ENCODE results near the gene HECTD4. TPM values are rescaled to one million over a fixed set of nuclear protein-coding genes. Genes with fewer than 3 reads are reported as not detected.

HECTD4 gene
- total RNA-seq, 1 experiment from 2014 or later = 31.2 TPM

- Histone ChIP-seq H3K36me3 (ENCODE audit: control insufficient read depth in 1 of 2, insufficient read depth in 2 of 2, low read length in 2 of 2) (no peaks in the 10 kb centered on the region), H4K20me1 (ENCODE audit: insufficient read depth) (no peaks in the 10 kb centered on the region), H3K27ac (ENCODE audit: low read depth, low read length) (no peak overlapping the region), H2AFZ (ENCODE audit: low read depth, low read length, poor library complexity, severe bottlenecking) (no peak overlapping the region), H3K9me3 (ENCODE audit: control insufficient read depth in 1 of 2, insufficient read depth in 1 of 2, low read depth in 1 of 2, low read length in 2 of 2) (no peaks in the 10 kb centered on the region), H3K79me2 (ENCODE audit: insufficient read depth, low read length) (no peaks in the 10 kb centered on the region; the same call in 1 of the 2 replicates), H3K4me1 (ENCODE audit: control insufficient read depth in 1 of 2, insufficient read depth in 2 of 2, low read length in 2 of 2) (no peaks in the 10 kb centered on the region), H3K27me3 (ENCODE audit: insufficient read depth, low read length) (no peaks in the 10 kb centered on the region), H3K4me2 (ENCODE audit: low read length) (no peak overlapping the region), H3K9me2 (ENCODE audit: insufficient read depth) (no peaks in the 10 kb centered on the region), H3K9ac (ENCODE audit: low read length) (no peak overlapping the region), H3K4me3 (replicated peaks in 1 of 2; ENCODE audit: low read depth in 1 of 2, low read length in 2 of 2) (no peak overlapping the region)
- ChIA-PET RAD21 (ENCODE audit: low non-redundant PET in 1 of 2, low total read pairs in 2 of 2, uncharacterized antibody in 2 of 2, unreplicated experiment in 2 of 2) (no interaction called here), CTCF (interaction anchor here (1.3 kb wide), 1 partner anchor 28 kb away, joined by 3 read pairs; no protein-coding TSS in a partner anchor), POLR2A (no interaction called here)
- BruUV-seq (replicated peaks) = no TSS peak
- ATAC-seq (no peak), DNase-seq (ENCODE audit: low read depth, low spot score) (no peak)
- no peak for TF ChIP-seq SRF (IDR thresholded peaks at IDR 0.05; ENCODE audit: low read depth)
- no peak for TF ChIP-seq TCF7L2 (IDR thresholded peaks at IDR 0.05; ENCODE audit: borderline replicate concordance, extremely low read depth, insufficient read depth, insufficient read length)
- no peak for TF ChIP-seq RAD21 (IDR thresholded peaks at IDR 0.05; ENCODE audit: low read depth)
- TF ChIP-seq JUND (IDR thresholded peaks at IDR 0.05) = no peak
- no peak for TF ChIP-seq FOSL1 (IDR thresholded peaks at IDR 0.05; ENCODE audit: low read depth)
- no peak for TF ChIP-seq ZBTB33 (IDR thresholded peaks at IDR 0.05; ENCODE audit: extremely low read depth, insufficient replicate concordance, low read length)
- TF ChIP-seq REST (IDR thresholded peaks at IDR 0.05; ENCODE audit: low read depth) = no peak
- TF ChIP-seq CBX3 (IDR thresholded peaks at IDR 0.05; ENCODE audit: low read depth) = no peak
- no peak for TF ChIP-seq EZH2phosphoT487 (IDR thresholded peaks at IDR 0.05; ENCODE audit: borderline replicate concordance)
- no peak for TF ChIP-seq EZH2 (IDR thresholded peaks at IDR 0.05)
- no peak for TF ChIP-seq ZNF274 (IDR thresholded peaks at IDR 0.05; ENCODE audit: low read depth, low read length)
- no peak for TF ChIP-seq ATF3 (IDR thresholded peaks at IDR 0.05)
- no peak for TF ChIP-seq POLR2AphosphoS5 (IDR thresholded peaks at IDR 0.05; ENCODE audit: low read depth, low read length)
- TF ChIP-seq SP1 (IDR thresholded peaks at IDR 0.05; ENCODE audit: low read depth) = no peak
- no peak for TF ChIP-seq POLR2A (IDR thresholded peaks at IDR 0.05; ENCODE audit: borderline replicate concordance, extremely low read depth, insufficient read depth, insufficient read length)
- no peak for TF ChIP-seq CEBPB (IDR thresholded peaks at IDR 0.05; ENCODE audit: low read depth)
- TF ChIP-seq ELF1 (IDR thresholded peaks at IDR 0.05; ENCODE audit: borderline replicate concordance, low read depth) = no peak
- TF ChIP-seq MAX (IDR thresholded peaks at IDR 0.05) = no peak
- intact Hi-C loops (cut with micrococcal nuclease) = no loop called here
Measured at GRCh38 chr12:112325622-112326207, 56.5 kb downstream of the HECTD4 start.
